ENCODE measurements around the gene USP32. TPM values are rescaled to one million over a fixed set of nuclear protein-coding genes. Genes with fewer than 3 reads are reported as not detected.
"Not testable (repeated sequence)": the region's sequence is repeated elsewhere in the genome, so short reads cannot be mapped to it uniquely, and the experiment has no call there.

The USP32 gene
- total RNA-seq, 1 experiment from 2014 or later = 36.2 TPM

DNA sequence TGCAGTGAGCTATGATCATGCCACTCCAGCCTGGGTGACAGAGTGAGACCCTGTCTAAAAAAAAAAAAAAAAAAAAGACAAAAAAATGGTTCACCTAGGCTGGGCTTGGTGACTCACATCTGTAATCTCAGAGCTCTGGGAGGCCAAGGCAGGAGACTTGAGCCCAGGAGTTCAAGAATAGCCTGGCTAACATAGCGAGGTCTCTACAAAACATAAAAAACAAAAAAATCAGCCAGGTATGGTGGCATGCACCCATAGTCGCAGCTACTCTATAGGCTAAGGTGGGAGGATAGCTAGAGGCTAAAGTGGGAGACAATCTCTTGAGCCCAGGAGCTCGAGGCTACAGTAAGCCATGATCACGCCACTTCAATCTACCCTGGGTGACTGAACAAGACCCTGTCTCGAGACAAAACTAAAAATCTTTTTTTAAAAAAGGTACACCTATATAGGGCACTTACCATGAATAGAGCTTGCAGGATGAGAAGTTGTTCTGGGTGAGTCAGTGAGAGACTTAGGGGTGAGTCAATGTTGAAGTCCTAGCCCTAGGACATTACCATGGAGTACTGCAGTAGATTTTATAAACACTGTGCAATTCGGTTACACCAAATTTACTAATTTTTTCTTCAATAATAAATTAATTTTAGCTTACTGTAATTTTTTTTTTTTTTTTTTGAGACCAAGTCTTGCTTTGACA, 19.0 kb downstream of the USP32 start:
- peak; percentile 72 for DNase-seq (ENCODE audit: low read depth)

- DNase-seq (ENCODE audit: low read depth) = no peak
These were observed 20.0 kb downstream of the USP32 start for GRCh38 chr17:60371818-60372510.

DNA sequence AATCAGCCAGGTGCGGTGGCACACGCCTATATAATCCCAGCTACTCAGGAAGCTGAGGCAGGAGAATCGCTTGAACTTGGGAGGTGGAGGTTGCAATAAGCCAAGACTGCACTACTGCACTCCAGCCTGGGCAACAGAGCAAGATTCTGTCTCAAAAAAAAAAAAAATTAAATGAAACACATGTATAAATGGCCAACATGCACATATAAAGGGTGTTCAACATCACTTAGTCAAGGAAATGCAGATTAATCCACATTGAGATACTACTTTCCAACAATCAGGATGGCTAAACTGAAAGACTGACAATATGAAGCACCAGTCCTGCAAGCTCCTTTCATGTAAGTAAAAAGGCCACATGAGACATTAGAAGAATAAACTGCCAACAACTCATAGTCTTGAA, 20.5 kb downstream of the USP32 start:
- DNase-seq (ENCODE audit: low read depth) = no peak

DNA sequence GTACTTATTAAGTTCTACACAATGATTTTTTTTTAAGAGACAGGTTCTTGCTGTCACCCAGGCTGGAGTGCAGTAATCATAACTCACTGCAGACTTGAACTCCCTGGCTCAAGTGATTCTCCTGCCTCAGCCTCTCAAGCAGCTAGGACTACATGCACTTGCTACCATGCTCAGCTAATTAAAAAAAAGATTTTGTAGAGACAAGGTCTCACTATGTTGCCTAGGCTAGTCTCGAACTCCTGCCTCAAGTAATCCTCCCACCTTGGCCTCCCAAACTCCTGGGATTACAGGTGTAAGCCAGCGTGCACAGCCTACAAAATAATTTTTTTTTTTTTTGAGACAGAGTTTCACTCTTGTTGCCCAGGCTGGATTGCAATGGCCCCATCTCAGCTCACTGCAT, 22.2 kb downstream of the USP32 start:
- no peak for DNase-seq (ENCODE audit: low read depth)

GRCh38 chr17:60363700-60364405, 28.1 kb downstream of the USP32 start:
- no peak for DNase-seq (ENCODE audit: low read depth)

DNA sequence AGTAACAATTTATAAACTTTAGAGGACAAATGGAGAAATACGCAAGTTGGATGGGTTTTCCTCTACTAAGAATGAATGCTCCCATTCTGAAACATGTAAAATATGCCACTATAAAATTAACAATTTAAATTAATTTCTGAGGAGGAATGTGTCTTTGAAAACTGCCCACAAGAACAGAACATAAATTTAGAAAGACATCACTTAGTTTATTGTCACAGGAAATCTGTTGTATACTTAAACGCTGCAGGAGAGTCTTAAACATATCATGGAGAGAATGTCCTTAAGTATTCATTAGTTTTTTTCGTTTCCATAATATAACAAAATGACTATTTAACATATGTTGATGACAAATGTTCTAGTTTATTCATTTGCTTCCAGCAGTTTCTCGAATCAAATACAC, 29.6 kb downstream of the USP32 start:
- no peak for DNase-seq (ENCODE audit: low read depth)

DNA sequence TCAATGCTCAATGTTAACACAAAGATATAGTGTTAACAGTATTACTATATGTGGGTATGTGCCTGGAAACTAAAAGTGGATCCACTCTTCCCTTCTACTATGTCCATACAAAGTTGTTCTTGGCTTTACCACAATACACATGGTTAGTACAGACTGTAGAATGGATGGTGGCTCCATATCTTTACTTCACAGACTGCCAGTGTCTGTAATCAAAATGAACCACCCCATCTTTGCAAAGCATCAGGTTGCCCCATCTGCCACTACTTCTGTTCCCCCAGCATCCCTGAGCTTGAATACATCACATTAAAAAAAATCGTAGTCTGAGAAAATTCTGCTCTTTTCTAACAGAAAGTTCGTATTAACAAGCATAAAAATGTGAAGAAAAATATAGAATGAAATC, 30.0 kb downstream of the USP32 start:
- DNase-seq (ENCODE audit: low read depth) = no peak

GRCh38 chr17:60359415-60359814, 32.5 kb downstream of the USP32 start:
- no peak for DNase-seq (ENCODE audit: low read depth)

GRCh38 chr17:60358606-60359225, 33.2 kb downstream of the USP32 start:
- no peak for DNase-seq (ENCODE audit: low read depth)

DNA sequence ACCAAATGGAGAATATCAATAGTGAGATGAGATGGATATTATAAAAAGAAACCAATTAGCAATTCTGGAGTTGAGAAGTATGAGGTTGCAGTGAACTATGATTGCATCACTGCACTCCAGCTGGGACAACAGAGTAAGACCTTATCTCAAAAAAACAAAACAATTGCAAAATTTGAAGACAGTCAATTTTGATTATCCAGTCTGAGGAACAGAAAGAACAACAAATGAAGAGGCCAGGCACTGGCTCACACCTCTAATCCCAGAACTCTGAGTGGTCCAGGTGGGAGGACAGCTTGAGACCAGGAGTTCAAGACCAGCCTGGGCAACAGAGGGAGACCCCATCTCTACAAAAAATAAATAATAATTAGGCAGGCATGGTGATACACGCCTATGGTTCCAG, 35.0 kb downstream of the USP32 start:
- DNase-seq (ENCODE audit: low read depth) = no peak

DNA sequence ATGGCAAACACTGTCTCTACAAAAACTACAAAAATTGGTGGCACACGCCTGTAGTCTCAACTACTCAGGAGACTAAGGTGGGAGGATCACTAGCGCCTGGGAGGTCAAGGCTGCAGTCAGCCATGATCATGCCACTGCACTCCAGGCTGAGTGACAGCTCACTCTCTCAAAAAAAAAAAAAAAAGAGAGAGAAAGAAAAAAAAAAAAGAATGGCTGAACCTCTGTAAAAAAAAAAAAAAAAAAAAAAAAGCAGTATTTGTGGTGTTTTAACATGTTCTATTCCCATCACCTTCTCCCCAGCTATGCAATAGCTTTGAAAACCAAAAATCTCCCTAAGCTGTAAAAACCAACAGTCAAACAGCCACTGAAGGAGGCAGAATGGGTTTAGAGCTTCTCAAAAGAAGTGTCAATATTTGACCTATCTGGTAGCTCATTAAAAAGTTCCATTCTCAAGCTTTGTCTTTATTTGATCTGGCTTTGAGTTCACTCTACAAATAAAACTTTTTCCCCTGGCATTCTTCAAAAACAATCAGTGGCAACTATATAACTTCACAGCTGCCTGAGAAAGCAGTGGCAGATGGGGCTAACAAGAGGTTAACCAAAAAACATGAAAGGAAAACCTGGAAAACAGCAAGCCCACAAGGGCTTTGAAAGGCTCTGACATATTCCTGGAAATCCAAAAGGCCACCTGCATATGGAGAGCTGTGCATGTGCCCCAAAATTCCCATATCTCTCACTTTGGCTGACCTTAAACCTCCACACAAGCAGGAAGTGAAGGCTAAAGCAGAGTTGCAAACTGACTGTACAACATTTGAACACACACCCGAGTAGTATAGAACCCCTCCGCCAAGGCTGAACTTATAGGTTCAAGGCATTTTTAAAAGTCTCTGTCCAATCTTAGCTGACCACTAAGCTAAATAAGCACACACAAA, 36.0 kb downstream of the USP32 start:
- no peak for DNase-seq (ENCODE audit: low read depth)

- DNase-seq (ENCODE audit: low read depth) = peak; percentile 84
These were observed 37.7 kb downstream of the USP32 start for GRCh38 chr17:60354223-60354622.

DNA sequence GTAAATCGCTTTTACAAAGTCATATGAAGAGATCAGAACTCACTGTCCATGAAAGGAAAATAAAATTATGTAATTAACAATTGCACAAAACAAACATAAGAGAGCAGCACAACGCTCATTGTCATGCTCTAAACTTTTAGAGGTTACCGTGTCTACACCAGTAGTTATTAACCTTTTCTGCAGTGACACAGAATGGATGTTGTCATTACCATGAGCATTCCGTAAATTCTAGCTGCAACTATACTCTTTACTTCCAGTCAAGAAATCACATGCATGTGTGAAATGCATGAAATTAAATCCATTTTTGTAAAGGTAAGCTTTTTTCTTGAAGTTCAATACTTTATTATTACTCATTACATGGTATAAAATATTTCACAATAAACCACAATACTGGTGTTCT, 38.2 kb downstream of the USP32 start:
- DNase-seq (ENCODE audit: low read depth) = no peak

DNA sequence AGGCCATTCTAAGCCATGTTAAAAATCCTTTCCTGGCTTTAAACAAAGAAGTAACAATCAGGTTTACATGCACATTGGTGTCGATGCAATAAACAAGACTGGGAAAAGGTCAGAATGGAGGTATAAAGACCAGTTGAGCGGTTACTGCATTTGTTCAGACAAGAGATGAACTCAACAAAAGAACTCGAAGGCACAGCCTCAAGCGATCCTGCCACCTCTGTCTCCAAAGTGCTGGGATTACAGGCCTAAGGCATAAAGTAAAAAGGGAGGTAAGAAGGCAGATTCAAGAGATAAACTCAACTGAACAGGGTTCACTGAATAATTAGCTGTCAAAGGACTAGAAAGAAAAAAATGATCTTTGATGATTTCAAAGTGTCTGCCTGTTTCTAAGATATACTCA, 39.4 kb downstream of the USP32 start:
- DNase-seq (ENCODE audit: low read depth) = no peak

DNA sequence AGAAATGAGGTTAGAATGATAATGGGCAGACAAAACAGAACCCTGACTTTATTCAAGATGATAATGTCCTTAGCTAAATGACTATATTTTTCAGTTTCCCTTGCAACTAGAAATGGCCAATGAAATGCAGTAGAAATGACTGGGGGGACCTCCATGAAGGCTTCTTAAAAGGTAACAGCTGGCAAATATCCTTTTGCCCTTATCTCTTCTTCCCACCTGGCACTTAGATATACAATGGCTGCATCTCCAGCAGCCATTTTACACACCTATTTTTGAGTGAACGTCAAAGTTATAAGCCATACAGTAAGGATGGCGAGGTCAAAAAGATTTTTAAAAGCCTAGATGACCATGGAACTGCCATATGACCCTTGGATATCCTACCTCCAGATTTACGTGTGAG, 39.9 kb downstream of the USP32 start:
- no peak for DNase-seq (ENCODE audit: low read depth)

DNA sequence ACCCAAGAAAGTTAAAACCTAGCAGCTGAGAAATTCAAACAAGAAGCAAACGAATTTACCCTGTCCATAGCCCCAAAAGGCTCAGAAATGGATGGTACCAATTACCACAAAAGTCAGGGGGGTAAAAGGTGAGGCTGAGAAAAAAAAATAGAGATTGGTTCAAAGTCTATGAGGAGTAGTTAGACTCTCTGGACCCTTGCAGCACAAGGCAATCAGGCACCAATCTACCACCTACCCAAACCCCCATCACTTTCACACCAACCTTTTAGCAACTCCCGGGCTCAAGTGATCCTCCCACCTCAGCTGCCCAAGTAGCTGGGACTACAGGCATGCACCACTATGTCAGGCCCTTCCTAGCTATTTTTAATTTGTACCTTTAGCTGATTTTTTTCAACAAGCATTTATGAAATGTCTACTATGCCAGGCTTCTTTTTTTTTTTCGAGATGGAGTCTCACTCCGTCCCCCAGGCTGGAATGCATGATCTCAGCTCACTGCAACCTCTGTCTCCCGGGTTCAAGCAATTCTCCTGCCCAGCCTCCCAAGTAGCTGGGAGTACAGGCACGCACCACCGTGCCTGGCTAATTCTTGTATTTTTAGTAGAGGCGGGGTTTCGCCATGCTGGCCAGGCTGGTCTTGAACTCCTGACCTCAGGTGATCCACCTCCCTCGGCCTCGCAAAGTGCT, 40.8 kb downstream of the USP32 start:
- no peak for DNase-seq (ENCODE audit: low read depth)

GRCh38 chr17:60348616-60349015, 43.3 kb downstream of the USP32 start:
- DNase-seq (ENCODE audit: low read depth) = no peak

DNA sequence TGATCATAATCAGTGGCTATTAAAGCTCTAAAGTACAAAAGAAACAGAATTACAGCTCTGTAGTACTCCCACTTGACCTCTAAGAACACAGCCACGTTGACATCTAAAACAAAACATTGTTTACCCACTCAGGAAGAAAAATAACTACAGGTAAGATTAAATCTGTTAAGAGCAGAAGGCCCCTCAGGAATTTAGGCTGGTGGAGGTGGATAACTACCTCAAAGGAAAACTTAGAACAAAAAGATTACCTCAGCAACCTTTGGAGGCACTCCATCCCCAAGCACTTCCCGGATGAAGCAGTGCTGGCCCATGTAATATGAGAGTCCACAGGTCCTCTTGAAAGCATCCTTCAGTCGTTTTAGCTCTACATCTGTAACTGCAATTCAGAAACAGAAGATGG, 46.7 kb downstream of the USP32 start:
- DNase-seq (ENCODE audit: low read depth) = no peak

GRCh38 chr17:60342492-60342891, 49.4 kb downstream of the USP32 start:
- DNase-seq (ENCODE audit: low read depth) = not testable (repeated sequence)

- no peak for DNase-seq (ENCODE audit: low read depth)
These were observed 56.6 kb downstream of the USP32 start for GRCh38 chr17:60335289-60335688.

DNA sequence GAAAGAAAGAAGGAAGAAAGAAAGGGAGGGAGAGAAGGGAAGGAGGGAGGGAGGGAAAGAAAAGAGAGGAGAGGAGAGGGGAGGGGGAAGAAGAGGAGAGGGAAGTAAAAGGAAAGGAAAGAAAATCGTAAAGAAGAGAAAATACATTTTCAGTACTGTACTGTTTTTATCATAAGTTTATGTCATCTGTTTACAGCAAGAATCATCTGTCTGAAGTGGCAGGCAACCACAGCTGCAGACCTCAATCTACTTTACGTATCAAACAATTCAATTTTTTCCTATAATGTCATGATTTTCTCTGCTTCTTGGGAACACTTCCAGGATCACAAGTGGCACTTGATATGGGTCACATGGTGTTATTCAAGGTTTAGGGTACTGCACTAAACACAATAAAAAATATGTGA, 58.3 kb downstream of the USP32 start:
- DNase-seq (ENCODE audit: low read depth) = no peak

Measured in LHCN-M2 (cell line).